H9 (cell line): ENCODE measurements around the gene MDGA2. TPM values are rescaled to one million over a fixed set of nuclear protein-coding genes. Genes with fewer than 3 reads are reported as not detected.

ENCODE experiments used
- DNase-seq: peaks from one replicate; pipeline ENCODE4 v3.0.0-alpha.2; 2017
- H2AFZ ChIP-seq: one replicate; pipeline ENCODE4 v1.6.1; 2013; ENCODE audit warnings: mild to moderate bottlenecking, low read length, control low read depth, moderate library complexity
- H2AK5ac ChIP-seq: 2 replicates; pipeline ENCODE4 v1.6.1; 2013; ENCODE audit warnings: low read length, control low read depth, mixed read lengths; ENCODE audit not compliant: insufficient read length
- H2BK120ac ChIP-seq: one replicate; pipeline ENCODE4 v1.6.1; 2013; ENCODE audit warnings: low read depth, mild to moderate bottlenecking, low read length, control low read depth, inconsistent platforms; ENCODE audit not compliant: poor library complexity, severe bottlenecking
- H2BK12ac ChIP-seq: 2 replicates; pipeline ENCODE4 v1.6.1; 2013; ENCODE audit warnings: low read length, control low read depth, mixed read lengths, low read depth; ENCODE audit not compliant: insufficient read length
- H2BK15ac ChIP-seq: 2 replicates; pipeline ENCODE4 v1.6.1; 2013; ENCODE audit warnings: low read depth, low read length, control low read depth
- H2BK20ac ChIP-seq: one replicate; pipeline ENCODE4 v1.6.1; 2013; ENCODE audit warnings: low read depth, mild to moderate bottlenecking, low read length, control low read depth, inconsistent platforms; ENCODE audit not compliant: poor library complexity, severe bottlenecking
- H2BK5ac ChIP-seq: 2 replicates; pipeline ENCODE4 v1.6.1; 2013; ENCODE audit warnings: low read length, control low read depth, mixed read lengths; ENCODE audit not compliant: insufficient read length
- H3K14ac ChIP-seq: 2 replicates; pipeline ENCODE4 v1.6.1; 2013; ENCODE audit warnings: low read length, control low read depth; ENCODE audit not compliant: insufficient read depth
- H3K18ac ChIP-seq: 2 replicates; pipeline ENCODE4 v1.6.1; 2013; ENCODE audit warnings: low read depth, mild to moderate bottlenecking, mixed read lengths, low read length, control low read depth; ENCODE audit not compliant: insufficient read length
- H3K23ac ChIP-seq: 2 replicates; pipeline ENCODE4 v1.6.1; 2013; ENCODE audit warnings: low read length, control low read depth, mixed read lengths, low read depth; ENCODE audit not compliant: insufficient read length
- H3K23me2 ChIP-seq: 2 replicates; pipeline ENCODE4 v1.6.1; 2013; ENCODE audit warnings: low read depth, mild to moderate bottlenecking, mixed read lengths, low read length, control low read depth; ENCODE audit not compliant: insufficient read length, poor library complexity, severe bottlenecking
- H3K27ac ChIP-seq: 2 replicates; pipeline ENCODE4 v1.5.1; 2013; ENCODE audit warnings: low read length, control low read depth, mixed read lengths, low read depth; ENCODE audit not compliant: insufficient read length
- H3K27me3 ChIP-seq: 2 replicates; pipeline ENCODE4 v1.6.1; 2013; ENCODE audit warnings: low read length, control low read depth, inconsistent platforms; ENCODE audit not compliant: insufficient read depth
- H3K4ac ChIP-seq: 2 replicates; pipeline ENCODE4 v1.6.1; 2013; ENCODE audit warnings: low read depth, mild to moderate bottlenecking, control low read depth, inconsistent platforms, low read length, moderate library complexity
- H3K4me1 ChIP-seq: 2 replicates; pipeline ENCODE4 v1.6.1; 2013; ENCODE audit warnings: low read length, control low read depth, inconsistent platforms; ENCODE audit not compliant: insufficient read depth
- H3K4me2 ChIP-seq: 2 replicates; pipeline ENCODE4 v1.6.1; 2013; ENCODE audit warnings: low read length, control low read depth, mixed read lengths; ENCODE audit not compliant: insufficient read length, insufficient read depth
- H3K56ac ChIP-seq: 2 replicates; pipeline ENCODE4 v1.6.1; 2013; ENCODE audit warnings: low read depth, mild to moderate bottlenecking, mixed read lengths, low read length, control low read depth; ENCODE audit not compliant: insufficient read length
- H3K79me1 ChIP-seq: 2 replicates; pipeline ENCODE4 v1.6.1; 2013; ENCODE audit warnings: low read depth, mild to moderate bottlenecking, moderate library complexity, low read length, control low read depth, inconsistent platforms; ENCODE audit not compliant: insufficient read depth, poor library complexity, severe bottlenecking
- H3K79me2 ChIP-seq: 2 replicates; pipeline ENCODE4 v1.6.1; 2013; ENCODE audit warnings: low read length, control low read depth, inconsistent platforms; ENCODE audit not compliant: insufficient read depth
- H3K9ac ChIP-seq: 2 replicates; pipeline ENCODE4 v1.6.1; 2013; ENCODE audit warnings: low read length, control low read depth, mixed read lengths; ENCODE audit not compliant: insufficient read length; ENCODE audit errors: extremely low read depth
- H3K9me3 ChIP-seq: one replicate; pipeline ENCODE4 v1.6.1; 2013; ENCODE audit warnings: low read depth, low read length, inconsistent platforms; ENCODE audit not compliant: control insufficient read depth
- H3T11ph ChIP-seq: one replicate; pipeline ENCODE4 v1.6.1; 2013; ENCODE audit warnings: mild to moderate bottlenecking, low read length, control low read depth, inconsistent platforms
- H4K20me1 ChIP-seq: one replicate; pipeline ENCODE4 v1.6.1; 2013; ENCODE audit not compliant: control insufficient read depth, insufficient read length, insufficient read depth
- H4K5ac ChIP-seq: 2 replicates; pipeline ENCODE4 v1.6.1; 2013; ENCODE audit warnings: low read depth, mild to moderate bottlenecking, mixed read lengths, low read length, control low read depth; ENCODE audit not compliant: insufficient read length
- H4K8ac ChIP-seq: replicated peaks from 2 replicates; pipeline ENCODE4 v1.6.1; 2013; ENCODE audit warnings: low read length, control low read depth, mixed read lengths, low read depth; ENCODE audit not compliant: insufficient read length
- H4K91ac ChIP-seq: 2 replicates; pipeline ENCODE4 v1.6.1; 2013; ENCODE audit warnings: low read depth, mild to moderate bottlenecking, moderate library complexity, mixed read lengths, low read length, control low read depth; ENCODE audit not compliant: insufficient read length
- H3K27ac Mint-ChIP-seq, 3 experiments: 2 replicates in 2 of 3; 3 replicates in 1 of 3; pipeline ENCODE4 v1.8.0; 2020 to 2021; ENCODE audit warnings: mixed read lengths in 3 of 3, mild to moderate bottlenecking in 1 of 3, moderate library complexity in 1 of 3
- H3K27me3 Mint-ChIP-seq: 2 replicates; pipeline ENCODE4 v1.8.0; 2021; ENCODE audit warnings: low read depth, mild to moderate bottlenecking, moderate library complexity, mixed read lengths
- H3K36me3 Mint-ChIP-seq, 3 experiments: 2 replicates in 2 of 3; 3 replicates in 1 of 3; pipeline ENCODE4 v1.8.0; 2020 to 2021; ENCODE audit warnings: low read depth in 3 of 3, mixed read lengths in 3 of 3; ENCODE audit not compliant: insufficient read depth in 1 of 3
- H3K4me1 Mint-ChIP-seq, 2 experiments: 2 replicates each; pipeline ENCODE4 v1.8.0; 2020; ENCODE audit warnings: mixed read lengths in 2 of 2
- H3K4me3 Mint-ChIP-seq, 2 experiments: 2 replicates in 1 of 2; 3 replicates in 1 of 2; pipeline ENCODE4 v1.8.0; 2020 to 2021; ENCODE audit warnings: mild to moderate bottlenecking in 2 of 2, mixed read lengths in 2 of 2, moderate library complexity in 1 of 2
- H3K9me3 Mint-ChIP-seq, 2 experiments: 2 replicates in 1 of 2; 3 replicates in 1 of 2; pipeline ENCODE4 v1.8.0; 2020; ENCODE audit warnings: mild to moderate bottlenecking in 2 of 2, mixed read lengths in 2 of 2, moderate library complexity in 1 of 2
- CTCF ChIP-seq: fragments of 200-600 bp; sonication (generic); conservative IDR thresholded peaks from 3 replicates; pipeline ENCODE4 v1.8.0; 2021; ENCODE audit warnings: antibody characterized with exemption, mild to moderate bottlenecking
- total RNA-seq: library from RNA; stranded (reverse); gene quantifications from 2 replicates; pipeline ENCODE4 v1.2.1, GENCODE V29; 2021

Gene MDGA2
- total RNA-seq, 1 experiment from 2014 or later, result 1.9 TPM

GRCh38 chr14:47210099-47210498 is 465.3 kb downstream of the MDGA2 start:
- no peak for DNase-seq
- Histone ChIP-seq H2BK5ac (no peak overlapping the region), H3K27me3 (no peaks in the 10 kb centered on the region), H3K56ac (no peak overlapping the region), H4K91ac (no peak overlapping the region), H3K4me1 (no peaks in the 10 kb centered on the region), H2BK20ac (no peak overlapping the region), H3T11ph (no peak overlapping the region), H3K79me2 (no peaks in the 10 kb centered on the region), H2BK12ac (no peak overlapping the region), H3K27ac (no peak overlapping the region), H3K4me2 (no peak overlapping the region), H3K14ac (no peak overlapping the region), H3K23ac (no peak overlapping the region), H3K9ac (no peak overlapping the region), H2BK15ac (no peak overlapping the region), H3K18ac (no peak overlapping the region), H4K20me1 (no peaks in the 10 kb centered on the region), H4K5ac (no peak overlapping the region), H3K9me3 (no peaks in the 10 kb centered on the region), H4K8ac (no peak overlapping the region), H2AFZ (no peak overlapping the region), H2BK120ac (no peak overlapping the region), H2AK5ac (no peak overlapping the region), H3K79me1 (no peaks in the 10 kb centered on the region), H3K4ac (no peak overlapping the region), H3K23me2 (no peaks in the 10 kb centered on the region)
- Mint-ChIP-seq H3K27me3 (no peaks in the 10 kb centered on the region), H3K9me3 (no peaks in the 10 kb centered on the region), H3K4me3 (no peak overlapping the region), H3K27ac (no peak overlapping the region), H3K36me3 (no peaks in the 10 kb centered on the region; a peak in 1 of 7 replicates), H3K4me1 (peaks cover 2 to 8% of the 10 kb centered on the region in 2 experiments; a peak in 2 of 4 replicates)
- TF ChIP-seq CTCF, result no peak
